ENCODE results near the gene KIF6.

DNA sequence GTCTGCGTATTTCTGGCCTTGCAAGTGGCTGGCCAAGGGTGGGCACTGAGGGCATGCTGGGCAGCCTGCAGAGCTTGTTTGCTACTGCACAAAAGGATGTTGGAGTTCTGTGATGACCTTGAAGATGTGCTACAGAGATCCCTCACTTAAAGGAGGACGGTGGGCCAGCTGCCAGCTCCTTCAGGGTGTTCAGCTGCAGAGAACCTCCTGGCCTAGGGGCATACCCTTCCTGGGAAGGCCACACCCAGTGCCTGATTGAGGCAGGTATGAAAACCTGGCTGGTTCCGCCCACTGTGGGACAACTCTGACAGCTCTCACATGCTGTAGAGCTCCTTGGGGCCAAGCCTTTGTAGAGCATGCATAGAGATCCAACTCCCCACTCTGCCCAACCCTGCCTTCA, 408.0 kb downstream of the KIF6 start:
- TF ChIP-seq, protein P1, sequence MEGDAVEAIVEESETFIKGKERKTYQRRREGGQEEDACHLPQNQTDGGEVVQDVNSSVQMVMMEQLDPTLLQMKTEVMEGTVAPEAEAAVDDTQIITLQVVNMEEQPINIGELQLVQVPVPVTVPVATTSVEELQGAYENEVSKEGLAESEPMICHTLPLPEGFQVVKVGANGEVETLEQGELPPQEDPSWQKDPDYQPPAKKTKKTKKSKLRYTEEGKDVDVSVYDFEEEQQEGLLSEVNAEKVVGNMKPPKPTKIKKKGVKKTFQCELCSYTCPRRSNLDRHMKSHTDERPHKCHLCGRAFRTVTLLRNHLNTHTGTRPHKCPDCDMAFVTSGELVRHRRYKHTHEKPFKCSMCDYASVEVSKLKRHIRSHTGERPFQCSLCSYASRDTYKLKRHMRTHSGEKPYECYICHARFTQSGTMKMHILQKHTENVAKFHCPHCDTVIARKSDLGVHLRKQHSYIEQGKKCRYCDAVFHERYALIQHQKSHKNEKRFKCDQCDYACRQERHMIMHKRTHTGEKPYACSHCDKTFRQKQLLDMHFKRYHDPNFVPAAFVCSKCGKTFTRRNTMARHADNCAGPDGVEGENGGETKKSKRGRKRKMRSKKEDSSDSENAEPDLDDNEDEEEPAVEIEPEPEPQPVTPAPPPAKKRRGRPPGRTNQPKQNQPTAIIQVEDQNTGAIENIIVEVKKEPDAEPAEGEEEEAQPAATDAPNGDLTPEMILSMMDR (IDR thresholded peaks at IDR 0.05; ENCODE audit: borderline replicate concordance, extremely low read depth, low read length, poor library complexity, severe bottlenecking), result no peak
- TF ChIP-seq EZH2 (IDR thresholded peaks at IDR 0.05; ENCODE audit: borderline replicate concordance, low read depth, low read length, severe bottlenecking), result no peak
